DOHH2 (cell line): Measurements from ENCODE around the gene RIN3.

Experiments
- H3F3A ChIP-seq: fragments of 200-600 bp; sonication (generic), shearing (Covaris generic); 2 replicates; pipeline ENCODE4 v1.6.0; 2016; ENCODE audit warnings: antibody characterized with exemption, mild to moderate bottlenecking; ENCODE audit not compliant: control insufficient read depth, insufficient read depth
- H3K27ac ChIP-seq: fragments of 200-600 bp; sonication (generic); 2 replicates; pipeline ENCODE4 v1.5.1; 2014; ENCODE audit warnings: low read depth, mild to moderate bottlenecking, low read length, moderate library complexity
- H3K27me3 ChIP-seq: fragments of 200-600 bp; sonication (generic); 2 replicates; pipeline ENCODE4 v1.6.1; 2014; ENCODE audit warnings: mild to moderate bottlenecking, low read length, mixed read lengths; ENCODE audit not compliant: control insufficient read depth
- H3K36me3 ChIP-seq: fragments of 200-600 bp; sonication (generic); 2 replicates; pipeline ENCODE4 v1.6.1; 2014; ENCODE audit warnings: mild to moderate bottlenecking, low read length, moderate library complexity, mixed read lengths; ENCODE audit not compliant: control insufficient read depth
- H3K4me1 ChIP-seq: fragments of 200-600 bp; sonication (generic); 2 replicates; pipeline ENCODE4 v1.6.1; 2014; ENCODE audit warnings: mild to moderate bottlenecking, low read length, mixed read lengths; ENCODE audit not compliant: control insufficient read depth
- H3K4me2 ChIP-seq: fragments of 200-600 bp; sonication (generic); 2 replicates; pipeline ENCODE4 v1.6.0; 2014; ENCODE audit warnings: mild to moderate bottlenecking, low read length, moderate library complexity
- H3K4me3 ChIP-seq: fragments of 200-600 bp; sonication (generic); 2 replicates; pipeline ENCODE4 v1.5.1; 2014; ENCODE audit warnings: mild to moderate bottlenecking, low read length, mixed read lengths
- H3K79me2 ChIP-seq: fragments of 200-600 bp; sonication (generic); 2 replicates; pipeline ENCODE4 v1.6.1; 2014; ENCODE audit warnings: mild to moderate bottlenecking, low read length, mixed read lengths; ENCODE audit not compliant: control insufficient read depth
- H3K9me2 ChIP-seq: fragments of 200-600 bp; sonication (generic); replicated peaks from 2 replicates; pipeline ENCODE4 v1.6.1; 2014; ENCODE audit warnings: mild to moderate bottlenecking, low read length, mixed read lengths; ENCODE audit not compliant: control insufficient read depth
- H3K9me3 ChIP-seq: fragments of 200-600 bp; sonication (generic); 2 replicates; pipeline ENCODE4 v1.6.1; 2014; ENCODE audit warnings: antibody characterized with exemption, low read length, mixed read lengths; ENCODE audit not compliant: control insufficient read depth, insufficient read depth
- H4K20me1 ChIP-seq: fragments of 200-600 bp; sonication (generic); 2 replicates; pipeline ENCODE4 v1.6.0; 2014; ENCODE audit warnings: low read depth, mild to moderate bottlenecking, antibody characterized with exemption, low read length, moderate library complexity; ENCODE audit not compliant: control insufficient read depth, insufficient read depth
- EZH2phosphoT487 ChIP-seq: fragments of 200-600 bp; sonication (generic); IDR thresholded peaks from 2 replicates; pipeline ENCODE4 v1.6.1; 2017; ENCODE audit warnings: borderline replicate concordance, mild to moderate bottlenecking, antibody characterized with exemption, low read length, moderate library complexity, mixed read lengths
- TF ChIP-seq, protein P1 (sequence below): fragments of 200-600 bp; sonication (generic); IDR thresholded peaks from one replicate; pipeline ENCODE4 v1.5.1; 2014; ENCODE audit warnings: antibody characterized with exemption, mild to moderate bottlenecking, low read depth, low read length; ENCODE audit not compliant: poor library complexity, severe bottlenecking

The RIN3 gene

GRCh38 chr14:92473261-92473968 lies 40.2 kb upstream of the RIN3 start:
- Histone ChIP-seq H3K27me3 (no peaks in the 10 kb centered on the region), H3K36me3 (no peaks in the 10 kb centered on the region), H4K20me1 (no peaks in the 10 kb centered on the region), H3K4me3 (no peak overlapping the region), H3K4me2 (no peak overlapping the region), H3K79me2 (no peaks in the 10 kb centered on the region), H3K9me2 (no peaks in the 10 kb centered on the region), H3K4me1 (no peaks in the 10 kb centered on the region), H3K9me3 (no peaks in the 10 kb centered on the region), H3K27ac (no peak overlapping the region), H3F3A (no peaks in the 10 kb centered on the region)
- TF ChIP-seq, protein P1, sequence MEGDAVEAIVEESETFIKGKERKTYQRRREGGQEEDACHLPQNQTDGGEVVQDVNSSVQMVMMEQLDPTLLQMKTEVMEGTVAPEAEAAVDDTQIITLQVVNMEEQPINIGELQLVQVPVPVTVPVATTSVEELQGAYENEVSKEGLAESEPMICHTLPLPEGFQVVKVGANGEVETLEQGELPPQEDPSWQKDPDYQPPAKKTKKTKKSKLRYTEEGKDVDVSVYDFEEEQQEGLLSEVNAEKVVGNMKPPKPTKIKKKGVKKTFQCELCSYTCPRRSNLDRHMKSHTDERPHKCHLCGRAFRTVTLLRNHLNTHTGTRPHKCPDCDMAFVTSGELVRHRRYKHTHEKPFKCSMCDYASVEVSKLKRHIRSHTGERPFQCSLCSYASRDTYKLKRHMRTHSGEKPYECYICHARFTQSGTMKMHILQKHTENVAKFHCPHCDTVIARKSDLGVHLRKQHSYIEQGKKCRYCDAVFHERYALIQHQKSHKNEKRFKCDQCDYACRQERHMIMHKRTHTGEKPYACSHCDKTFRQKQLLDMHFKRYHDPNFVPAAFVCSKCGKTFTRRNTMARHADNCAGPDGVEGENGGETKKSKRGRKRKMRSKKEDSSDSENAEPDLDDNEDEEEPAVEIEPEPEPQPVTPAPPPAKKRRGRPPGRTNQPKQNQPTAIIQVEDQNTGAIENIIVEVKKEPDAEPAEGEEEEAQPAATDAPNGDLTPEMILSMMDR, result no peak
- no peak for TF ChIP-seq EZH2phosphoT487

- Histone ChIP-seq H3F3A (no peaks in the 10 kb centered on the region), H3K4me3 (no peak overlapping the region), H3K9me3 (no peaks in the 10 kb centered on the region), H3K36me3 (no peaks in the 10 kb centered on the region), H3K27ac (no peak overlapping the region), H3K79me2 (no peaks in the 10 kb centered on the region), H3K4me2 (no peak overlapping the region), H3K4me1 (no peaks in the 10 kb centered on the region), H3K27me3 (no peaks in the 10 kb centered on the region), H4K20me1 (no peaks in the 10 kb centered on the region), H3K9me2 (no peaks in the 10 kb centered on the region)
- TF ChIP-seq EZH2phosphoT487, result no peak
- TF ChIP-seq, protein P1, result no peak
Observed at GRCh38 chr14:92473969-92474535, 39.5 kb upstream of the RIN3 start.

- Histone ChIP-seq H3K27ac (no peak overlapping the region), H4K20me1 (no peaks in the 10 kb centered on the region), H3K4me1 (no peaks in the 10 kb centered on the region), H3K36me3 (no peaks in the 10 kb centered on the region), H3F3A (no peaks in the 10 kb centered on the region), H3K9me2 (no peaks in the 10 kb centered on the region), H3K4me2 (no peak overlapping the region), H3K27me3 (no peaks in the 10 kb centered on the region), H3K4me3 (no peak overlapping the region), H3K9me3 (no peaks in the 10 kb centered on the region), H3K79me2 (no peaks in the 10 kb centered on the region)
- TF ChIP-seq, protein P1, result no peak
- TF ChIP-seq EZH2phosphoT487, result no peak
Observed at GRCh38 chr14:92475037-92475436, 38.5 kb upstream of the RIN3 start.
